ENCODE measurements around the gene COMMD1.
"Not testable (repeated sequence)": the region's sequence is repeated elsewhere in the genome, so short reads cannot be mapped to it uniquely, and the experiment has no call there.

COMMD1 gene

GRCh38 chr2:61924895-61925663 lies 19.6 kb downstream of the COMMD1 start:
- no peak for DNase-seq

- DNase-seq: no peak
These were observed 21.3 kb downstream of the COMMD1 start for GRCh38 chr2:61926531-61927477.

GRCh38 chr2:61928826-61929461 lies 23.5 kb downstream of the COMMD1 start:
- no peak for DNase-seq

GRCh38 chr2:61937098-61937497 lies 31.6 kb downstream of the COMMD1 start:
- no peak for DNase-seq

GRCh38 chr2:61937886-61938285 lies 32.4 kb downstream of the COMMD1 start:
- DNase-seq: no peak

- no peak for DNase-seq
These were observed 33.0 kb downstream of the COMMD1 start for GRCh38 chr2:61938511-61938910.

- no peak for DNase-seq
These were observed 37.8 kb downstream of the COMMD1 start for GRCh38 chr2:61943251-61943650.

GRCh38 chr2:61946666-61947065 lies 41.2 kb downstream of the COMMD1 start:
- DNase-seq: no peak

GRCh38 chr2:61948661-61949457 lies 43.4 kb downstream of the COMMD1 start:
- DNase-seq: no peak

- no peak for DNase-seq
These were observed 43.9 kb downstream of the COMMD1 start for GRCh38 chr2:61949458-61949713.

GRCh38 chr2:61949714-61950560 lies 44.5 kb downstream of the COMMD1 start:
- no peak for DNase-seq

GRCh38 chr2:61950571-61951315 lies 45.3 kb downstream of the COMMD1 start:
- DNase-seq: no peak

- no peak for DNase-seq
These were observed 46.4 kb downstream of the COMMD1 start for GRCh38 chr2:61951881-61952280.

GRCh38 chr2:61952288-61952687 lies 46.8 kb downstream of the COMMD1 start:
- DNase-seq: no peak

GRCh38 chr2:61954856-61955255 lies 49.4 kb downstream of the COMMD1 start:
- DNase-seq: not testable (repeated sequence)

GRCh38 chr2:61959381-61960293 lies 54.2 kb downstream of the COMMD1 start:
- no peak for DNase-seq

- DNase-seq: no peak
These were observed 55.9 kb downstream of the COMMD1 start for GRCh38 chr2:61961231-61961901.

- DNase-seq: no peak
These were observed 56.9 kb downstream of the COMMD1 start for GRCh38 chr2:61962095-61962984.

All from T-helper 9 cell (primary cell).